Neuron (in vitro differentiated cells): ENCODE data around the gene MOCS3.

Experiments used
- H2AFZ ChIP-seq: one replicate; pipeline ENCODE4 v1.6.1; 2013; ENCODE audit warnings: low read depth, mild to moderate bottlenecking, inconsistent platforms, low read length, moderate library complexity
- H3K27me3 ChIP-seq: one replicate; pipeline ENCODE4 v1.6.1; 2013; ENCODE audit warnings: low read length; ENCODE audit not compliant: insufficient read depth
- H3K36me3 ChIP-seq: one replicate; pipeline ENCODE4 v1.6.1; 2013; ENCODE audit warnings: low read length; ENCODE audit not compliant: insufficient read depth
- H3K4me1 ChIP-seq: one replicate; pipeline ENCODE4 v1.6.1; 2013; ENCODE audit warnings: low read length; ENCODE audit not compliant: insufficient read depth
- H3K4me3 ChIP-seq: 2 replicates; pipeline ENCODE4 v1.5.1; 2013; ENCODE audit warnings: mild to moderate bottlenecking, low read length, moderate library complexity
- H3K9me3 ChIP-seq: one replicate; pipeline ENCODE4 v1.6.1; 2013; ENCODE audit warnings: low read length

The MOCS3 gene

GRCh38 chr20:50980071-50980681, 21.6 kb downstream of the MOCS3 start:
- peaks cover 22% of the 10 kb centered on the region for H3K4me1 ChIP-seq
- no peaks in the 10 kb centered on the region for H3K36me3 ChIP-seq
- H3K27me3 ChIP-seq: no peaks in the 10 kb centered on the region
- no peak overlapping the region for H2AFZ ChIP-seq
- H3K9me3 ChIP-seq: no peaks in the 10 kb centered on the region
- no peak overlapping the region for H3K4me3 ChIP-seq

- no peaks in the 10 kb centered on the region for H3K9me3 ChIP-seq
- H3K27me3 ChIP-seq: no peaks in the 10 kb centered on the region
- H3K4me3 ChIP-seq: no peak overlapping the region
- H3K36me3 ChIP-seq: no peaks in the 10 kb centered on the region
- peaks cover 22% of the 10 kb centered on the region for H3K4me1 ChIP-seq
- H2AFZ ChIP-seq: no peak overlapping the region
Observed at GRCh38 chr20:50980851-50981713, 22.5 kb downstream of the MOCS3 start.

- Histone ChIP-seq H3K36me3 (no peaks in the 10 kb centered on the region), H3K27me3 (no peaks in the 10 kb centered on the region), H3K9me3 (no peaks in the 10 kb centered on the region), H3K4me1 (peaks cover 22% of the 10 kb centered on the region), H2AFZ (no peak overlapping the region), H3K4me3 (no peak overlapping the region)
Observed at GRCh38 chr20:50981714-50982048, 23.1 kb downstream of the MOCS3 start.

GRCh38 chr20:50982363-50982762, 23.7 kb downstream of the MOCS3 start:
- Histone ChIP-seq H3K4me3 (no peak overlapping the region), H2AFZ (no peak overlapping the region), H3K9me3 (no peaks in the 10 kb centered on the region), H3K36me3 (no peaks in the 10 kb centered on the region), H3K4me1 (peaks cover 15% of the 10 kb centered on the region), H3K27me3 (no peaks in the 10 kb centered on the region)

- Histone ChIP-seq H3K4me1 (peaks cover 8% of the 10 kb centered on the region), H3K9me3 (no peaks in the 10 kb centered on the region), H3K4me3 (no peak overlapping the region), H3K36me3 (no peaks in the 10 kb centered on the region), H2AFZ (no peak overlapping the region), H3K27me3 (no peaks in the 10 kb centered on the region)
Observed at GRCh38 chr20:50983321-50983720, 24.7 kb downstream of the MOCS3 start.

GRCh38 chr20:50987493-50988210, 29.0 kb downstream of the MOCS3 start:
- no peaks in the 10 kb centered on the region for H3K27me3 ChIP-seq
- H2AFZ ChIP-seq: no peak overlapping the region
- no peak overlapping the region for H3K4me3 ChIP-seq
- no peaks in the 10 kb centered on the region for H3K36me3 ChIP-seq
- H3K9me3 ChIP-seq: no peaks in the 10 kb centered on the region
- H3K4me1 ChIP-seq: peaks cover 1% of the 10 kb centered on the region

- H3K36me3 ChIP-seq: no peaks in the 10 kb centered on the region
- no peak overlapping the region for H3K4me3 ChIP-seq
- no peak overlapping the region for H2AFZ ChIP-seq
- H3K4me1 ChIP-seq: peaks cover 1% of the 10 kb centered on the region
- no peaks in the 10 kb centered on the region for H3K9me3 ChIP-seq
- no peaks in the 10 kb centered on the region for H3K27me3 ChIP-seq
Observed at GRCh38 chr20:50991076-50991475, 32.5 kb downstream of the MOCS3 start.

GRCh38 chr20:50992336-50992732, 33.7 kb downstream of the MOCS3 start:
- no peaks in the 10 kb centered on the region for H3K36me3 ChIP-seq
- no peaks in the 10 kb centered on the region for H3K27me3 ChIP-seq
- no peak overlapping the region for H2AFZ ChIP-seq
- H3K9me3 ChIP-seq: no peaks in the 10 kb centered on the region
- H3K4me1 ChIP-seq: peaks cover 4% of the 10 kb centered on the region
- H3K4me3 ChIP-seq: no peak overlapping the region

GRCh38 chr20:50992733-50993457, 34.3 kb downstream of the MOCS3 start:
- peaks cover 6% of the 10 kb centered on the region for H3K4me1 ChIP-seq
- H2AFZ ChIP-seq: no peak overlapping the region
- no peaks in the 10 kb centered on the region for H3K36me3 ChIP-seq
- H3K27me3 ChIP-seq: no peaks in the 10 kb centered on the region
- H3K4me3 ChIP-seq: no peak overlapping the region
- no peaks in the 10 kb centered on the region for H3K9me3 ChIP-seq

GRCh38 chr20:50993876-50994275, 35.3 kb downstream of the MOCS3 start:
- Histone ChIP-seq H3K27me3 (no peaks in the 10 kb centered on the region), H2AFZ (no peak overlapping the region), H3K36me3 (no peaks in the 10 kb centered on the region), H3K9me3 (no peaks in the 10 kb centered on the region), H3K4me1 (peaks cover 5% of the 10 kb centered on the region), H3K4me3 (no peak overlapping the region)

- H3K36me3 ChIP-seq: no peaks in the 10 kb centered on the region
- no peaks in the 10 kb centered on the region for H3K9me3 ChIP-seq
- H3K4me3 ChIP-seq: no peak overlapping the region
- no peak overlapping the region for H2AFZ ChIP-seq
- no peaks in the 10 kb centered on the region for H3K27me3 ChIP-seq
- peaks cover 5% of the 10 kb centered on the region for H3K4me1 ChIP-seq
Observed at GRCh38 chr20:50995506-50995905, 36.9 kb downstream of the MOCS3 start.

GRCh38 chr20:50996901-50997865, 38.6 kb downstream of the MOCS3 start:
- no peak overlapping the region for H3K4me3 ChIP-seq
- no peaks in the 10 kb centered on the region for H3K9me3 ChIP-seq
- no peaks in the 10 kb centered on the region for H3K36me3 ChIP-seq
- H3K4me1 ChIP-seq: peaks cover 5% of the 10 kb centered on the region
- no peak overlapping the region for H2AFZ ChIP-seq
- no peaks in the 10 kb centered on the region for H3K27me3 ChIP-seq
